ENCODE data around the gene CDC45. TPM values are rescaled to one million over a fixed set of nuclear protein-coding genes. Genes with fewer than 3 reads are reported as not detected.

CDC45 gene
- total RNA-seq, 1 donor from 2014 or later: 6.0 TPM

DNA sequence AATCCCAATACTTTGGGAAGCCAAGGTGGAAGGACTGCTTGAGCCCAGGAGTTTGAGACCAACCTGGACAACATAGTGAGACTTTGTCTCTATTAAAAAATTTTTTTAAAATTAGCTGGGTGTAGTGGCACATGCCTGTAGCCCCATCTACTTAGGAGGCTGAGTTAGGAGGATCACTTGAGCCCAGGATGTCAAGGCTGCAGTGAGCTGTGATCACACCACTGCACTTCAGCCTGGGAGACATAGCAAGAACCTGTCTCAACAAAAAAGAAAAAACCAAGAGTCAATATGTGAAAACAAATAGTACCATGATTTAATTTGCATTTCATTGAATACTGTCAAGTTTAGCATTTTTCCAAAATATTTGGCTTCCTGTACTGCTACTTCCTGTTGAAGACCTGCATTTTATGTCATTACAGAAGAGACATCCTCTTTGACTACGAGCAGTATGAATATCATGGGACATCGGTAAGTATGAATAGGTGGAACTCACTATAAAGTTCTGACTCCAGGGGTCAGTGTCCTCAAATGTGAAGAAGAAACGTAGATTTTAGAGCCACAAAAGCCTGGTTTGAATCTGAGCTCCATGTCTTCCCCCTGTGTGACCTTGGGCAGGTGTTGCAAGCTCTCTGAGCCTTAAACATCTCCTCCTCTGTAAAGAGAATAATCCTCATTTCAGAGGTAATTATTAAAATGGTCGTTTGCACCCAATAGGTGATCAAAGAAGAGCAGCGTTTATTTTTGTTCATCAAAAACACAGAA, 16.0 kb downstream of the CDC45 start:
- DNase-seq: no peak

DNA sequence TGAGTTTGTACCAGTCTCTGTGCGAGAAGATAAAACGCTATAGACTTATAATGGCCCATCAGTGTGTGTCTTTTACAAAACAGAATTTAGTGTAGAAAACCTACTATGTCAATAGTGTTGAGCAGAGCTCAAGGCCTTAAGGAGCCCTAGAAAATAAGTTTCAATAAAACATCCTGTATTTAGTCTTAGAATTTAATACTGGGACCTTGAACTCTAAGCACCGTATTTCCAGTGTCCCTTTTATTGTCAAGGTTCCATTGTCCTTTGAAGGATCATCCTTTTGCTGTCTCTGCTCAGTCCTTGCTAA, 16.6 kb downstream of the CDC45 start:
- DNase-seq: no peak

DNA sequence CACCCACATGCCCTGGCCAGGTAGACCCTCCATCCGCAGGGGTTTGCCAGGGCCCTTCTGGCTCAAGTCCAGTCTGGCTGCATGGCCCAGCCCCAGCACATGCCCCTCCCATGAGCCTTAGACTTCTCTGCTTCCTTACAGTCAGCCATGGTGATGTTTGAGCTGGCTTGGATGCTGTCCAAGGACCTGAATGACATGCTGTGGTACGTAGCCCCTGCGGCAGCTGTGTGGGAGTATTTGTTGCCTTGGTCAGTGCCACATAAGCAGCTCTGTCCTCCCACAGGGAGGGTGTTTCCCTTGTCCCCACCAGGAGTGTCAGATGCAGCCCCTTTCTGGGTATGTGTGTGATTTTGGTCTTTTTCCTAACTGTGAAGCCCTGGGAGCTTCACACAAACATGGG, 17.5 kb downstream of the CDC45 start:
- DNase-seq: no peak

DNA sequence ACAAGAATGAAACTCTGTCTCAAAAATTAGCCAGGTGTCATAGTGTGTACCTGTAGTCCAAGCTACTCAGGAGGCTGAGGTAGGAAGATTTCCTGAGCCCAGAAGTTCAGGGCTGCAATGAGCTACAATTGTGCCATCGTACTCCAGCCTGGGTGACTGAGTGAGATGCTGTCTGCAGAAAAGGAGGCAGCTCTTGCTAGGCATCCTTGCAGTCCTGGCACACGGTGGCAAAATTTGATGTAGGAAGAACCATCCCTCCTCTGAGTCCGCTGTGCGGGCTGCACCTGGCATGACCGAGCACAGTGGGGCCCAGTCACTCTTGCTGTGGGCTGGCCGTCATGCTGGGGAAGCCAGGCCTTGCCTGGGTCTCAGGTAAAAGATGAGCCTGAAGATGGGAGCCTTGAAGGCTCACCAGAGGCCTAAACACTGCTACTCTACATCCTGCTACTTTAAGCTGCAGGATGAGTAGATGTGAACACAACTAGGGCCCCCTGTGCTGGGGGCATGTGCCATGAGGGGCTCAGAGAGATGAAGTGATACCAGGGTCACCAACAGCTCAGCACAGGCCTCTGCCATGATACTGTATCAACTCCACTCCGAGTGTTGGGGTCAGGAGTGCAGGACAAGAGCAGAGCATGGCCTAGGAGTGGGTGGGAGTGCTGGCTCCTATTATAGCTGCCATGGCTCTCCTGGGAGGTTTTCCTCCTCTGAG, 18.6 kb downstream of the CDC45 start:
- no peak for DNase-seq

DNA sequence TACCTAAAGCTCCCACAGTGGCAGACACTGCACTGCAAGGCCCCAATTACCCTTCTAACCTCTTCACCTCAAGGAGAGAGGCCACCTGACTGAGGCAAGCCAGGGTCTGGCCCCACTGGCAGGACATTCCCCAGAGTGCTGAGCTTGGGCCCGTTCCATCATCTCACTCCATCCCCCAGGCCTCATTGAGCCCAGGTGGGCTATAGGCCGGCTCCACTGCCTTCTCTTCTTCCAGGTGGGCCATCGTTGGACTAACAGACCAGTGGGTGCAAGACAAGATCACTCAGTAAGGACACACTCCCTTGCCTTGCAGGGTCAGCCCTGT, 19.1 kb downstream of the CDC45 start:
- no peak for DNase-seq

DNA sequence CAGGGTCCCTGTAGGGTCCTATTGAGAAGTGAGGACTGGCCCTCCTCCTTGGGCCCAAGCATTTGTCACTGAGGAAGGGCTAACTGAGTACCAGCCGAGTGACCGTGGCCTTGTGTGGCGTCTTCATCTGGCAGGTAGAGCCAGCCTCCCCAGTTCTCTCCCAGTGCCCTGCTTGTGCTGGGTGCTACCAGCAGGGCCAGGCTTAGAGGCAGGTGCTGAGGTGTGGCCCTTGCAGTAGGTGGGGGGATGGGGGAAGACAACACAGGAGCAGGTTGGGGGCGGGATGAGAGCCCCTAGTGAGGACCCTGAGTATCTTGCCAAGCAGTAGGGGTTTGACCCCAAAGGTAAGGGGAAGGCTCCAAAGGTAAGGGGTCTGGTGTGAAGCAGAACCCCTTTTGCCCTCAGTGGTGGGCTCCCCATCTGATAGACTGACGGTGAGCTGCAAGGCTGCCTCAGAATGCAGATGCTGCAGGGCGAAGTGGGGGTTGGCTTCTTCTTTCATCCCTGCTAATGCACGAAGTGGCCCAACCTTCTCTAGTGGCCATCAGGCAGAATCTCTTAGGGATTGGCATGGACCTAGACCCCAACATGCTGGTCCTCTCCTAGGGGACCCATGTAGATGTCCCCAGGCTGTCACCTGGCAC, 19.6 kb downstream of the CDC45 start:
- DNase-seq: no peak

DNA sequence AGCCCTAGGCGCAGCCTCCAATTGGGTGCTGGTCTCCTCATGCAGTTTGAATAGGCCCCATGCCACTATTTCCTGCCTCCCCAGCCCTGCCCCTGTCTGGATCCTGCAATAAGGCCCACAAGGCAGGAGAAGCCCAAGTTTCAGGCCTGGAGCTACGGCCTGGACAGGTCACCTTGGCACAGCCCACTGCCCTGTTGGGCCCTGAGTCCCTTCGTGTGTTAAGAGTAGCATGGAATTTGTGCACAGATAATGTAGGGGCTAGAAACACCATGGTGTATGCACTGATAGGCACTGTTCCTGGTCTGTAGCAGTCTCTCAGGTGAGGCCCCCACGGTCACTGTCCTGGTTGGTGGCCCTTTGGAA, 20.1 kb downstream of the CDC45 start:
- no peak for DNase-seq

DNA sequence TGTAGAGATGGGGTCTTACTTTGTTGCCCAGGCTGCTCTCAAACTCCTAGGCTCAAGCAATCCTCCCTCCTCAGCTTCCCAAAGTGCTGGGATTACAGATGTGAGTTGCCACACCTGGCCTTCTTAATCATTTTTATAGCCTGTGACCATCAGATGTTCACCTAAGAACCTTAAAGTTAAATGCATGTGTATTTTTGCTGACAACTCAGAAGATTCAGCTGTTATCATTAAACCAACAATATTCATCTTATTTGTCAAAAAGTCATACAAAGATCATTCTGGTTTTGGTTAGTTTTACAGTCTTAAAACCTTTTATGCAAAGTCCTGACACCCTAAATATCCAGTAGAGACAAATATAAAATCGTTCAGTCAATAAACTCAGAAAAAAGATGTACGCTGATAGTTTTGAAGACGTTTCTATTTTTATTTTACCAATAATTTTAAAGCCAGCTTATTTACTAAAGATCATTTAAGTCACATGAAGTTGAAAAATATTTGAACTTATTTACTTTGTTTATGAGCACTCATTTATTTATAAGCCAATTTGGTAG, 22.3 kb downstream of the CDC45 start:
- no peak for DNase-seq

DNA sequence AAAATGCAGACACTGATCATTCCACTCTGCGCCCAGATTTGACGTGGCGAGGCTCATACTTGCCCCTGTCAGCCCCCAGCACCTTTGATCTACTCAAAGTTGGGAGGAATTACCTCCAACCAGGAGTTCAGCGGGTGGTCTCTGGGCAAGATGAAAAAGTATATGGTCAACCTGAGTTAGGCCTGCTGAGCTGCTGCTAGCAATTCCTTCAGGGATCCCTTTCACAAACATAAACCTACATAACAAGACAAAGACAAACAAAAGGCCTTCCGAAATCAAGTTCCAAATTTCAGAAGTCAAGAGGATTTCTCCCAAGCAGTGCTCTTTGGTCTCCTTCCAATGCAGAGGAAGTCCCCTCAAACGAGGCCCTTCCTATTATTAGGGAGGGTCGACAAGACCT, 23.6 kb downstream of the CDC45 start:
- DNase-seq: no peak

DNA sequence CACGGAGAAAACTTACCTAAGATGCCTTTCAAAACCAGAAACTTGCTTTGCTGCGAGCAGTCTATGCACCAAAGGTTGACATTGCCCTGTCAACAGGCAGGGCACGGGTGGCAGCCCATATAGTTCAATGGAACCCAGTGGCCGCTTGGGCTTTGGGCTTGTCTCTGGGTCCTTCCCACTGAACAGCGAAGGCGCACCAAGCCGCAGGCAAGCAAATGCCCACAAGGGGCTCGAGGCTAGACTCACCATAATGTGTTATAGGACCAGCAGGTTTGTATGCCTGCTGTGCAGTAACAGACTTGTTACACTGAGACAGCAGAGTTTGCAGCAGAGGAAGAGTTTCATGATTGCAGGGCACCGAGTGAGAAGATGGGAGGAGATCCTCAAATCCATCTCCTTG, 24.1 kb downstream of the CDC45 start:
- DNase-seq: no peak

DNA sequence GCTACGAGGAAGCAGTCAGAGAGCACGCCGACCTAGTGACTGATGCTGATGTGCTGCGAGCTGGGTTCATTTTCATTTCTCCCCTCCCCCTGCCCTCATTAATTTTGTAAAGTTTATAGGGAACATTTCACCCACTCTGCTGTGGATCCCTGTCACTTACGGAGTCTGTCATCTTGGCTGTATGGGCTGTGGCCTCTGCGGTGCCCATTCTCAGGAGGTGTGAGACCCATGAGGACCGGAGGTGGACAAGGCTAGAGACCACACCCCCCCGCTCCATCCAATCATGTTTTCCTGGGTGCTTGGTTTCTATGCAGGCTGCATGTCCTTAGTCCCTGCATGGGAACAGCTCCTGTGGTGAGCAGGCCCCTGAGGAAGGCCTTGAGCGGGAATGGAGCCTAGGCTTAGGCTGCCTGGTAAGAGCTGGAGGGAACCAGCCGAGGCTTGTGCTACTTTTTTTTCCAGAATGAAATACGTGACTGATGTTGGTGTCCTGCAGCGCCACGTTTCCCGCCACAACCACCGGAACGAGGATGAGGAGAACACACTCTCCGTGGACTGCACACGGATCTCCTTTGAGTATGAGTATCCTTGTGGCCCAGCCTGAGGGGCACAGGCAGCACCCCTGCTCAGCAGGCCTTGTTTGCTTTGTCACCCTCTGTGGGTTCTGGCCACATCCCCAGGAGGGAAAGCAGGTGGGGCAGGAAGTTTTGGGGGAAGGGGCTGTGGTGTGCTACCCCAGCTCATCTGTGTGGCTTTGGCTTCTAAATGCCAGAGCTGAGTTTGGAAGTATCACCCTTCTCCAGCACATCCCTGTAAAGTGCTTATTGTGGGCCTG, 25.4 kb downstream of the CDC45 start:
- DNase-seq: no peak

DNA sequence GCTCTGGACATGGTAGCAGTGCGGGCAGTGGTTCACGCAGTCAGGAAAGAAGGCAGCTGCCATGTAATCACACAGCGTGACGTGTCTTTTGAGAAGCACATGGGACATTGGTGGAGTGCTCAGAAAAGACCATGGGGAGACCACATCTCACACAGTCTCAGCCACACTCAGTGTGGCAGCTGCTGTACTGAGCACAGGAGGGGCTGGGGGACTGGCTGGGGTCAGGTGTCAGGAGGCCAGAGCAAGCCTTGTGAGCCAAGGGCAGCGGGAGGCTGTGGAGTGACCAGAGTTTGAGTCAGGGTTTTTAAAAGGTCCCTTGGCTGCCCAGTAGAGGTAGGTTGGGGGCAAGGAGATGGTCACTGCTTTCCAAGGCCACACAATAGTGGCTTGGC, 26.0 kb downstream of the CDC45 start:
- DNase-seq: no peak

DNA sequence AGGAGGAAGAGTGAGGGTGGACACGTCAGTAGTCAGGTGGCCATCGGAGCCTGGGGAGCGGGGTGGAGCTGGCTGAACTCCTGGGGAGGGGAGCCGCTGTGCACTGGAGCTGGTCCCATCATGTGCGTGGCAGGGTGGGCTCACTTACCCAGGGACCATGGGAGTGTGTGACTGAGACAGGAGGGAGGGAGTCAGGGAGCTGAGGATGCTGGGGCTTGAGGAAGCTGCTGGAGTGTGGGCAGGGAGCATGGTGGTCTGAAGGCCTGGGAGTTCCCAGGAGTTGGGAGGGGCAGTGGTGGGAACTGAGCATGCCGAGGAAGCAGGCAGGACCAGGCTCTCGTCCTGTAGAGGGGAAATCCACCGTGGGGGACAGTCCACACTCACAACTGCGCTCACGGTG, 26.5 kb downstream of the CDC45 start:
- DNase-seq: no peak

DNA sequence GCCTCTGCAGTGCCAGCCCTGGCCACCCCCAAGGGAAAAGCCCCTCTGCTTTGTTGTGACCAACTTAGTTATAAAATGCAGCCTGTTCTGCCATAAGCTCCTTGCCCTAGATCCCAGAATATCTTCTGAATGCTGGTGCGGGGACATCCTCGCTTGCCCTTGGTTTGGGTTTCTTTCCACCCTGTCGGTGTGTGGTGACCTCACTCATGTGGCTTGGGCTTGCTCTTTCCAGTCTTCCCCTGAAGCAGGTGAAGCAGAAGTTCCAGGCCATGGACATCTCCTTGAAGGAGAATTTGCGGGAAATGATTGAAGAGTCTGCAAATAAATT, 27.8 kb downstream of the CDC45 start:
- no peak for DNase-seq

DNA sequence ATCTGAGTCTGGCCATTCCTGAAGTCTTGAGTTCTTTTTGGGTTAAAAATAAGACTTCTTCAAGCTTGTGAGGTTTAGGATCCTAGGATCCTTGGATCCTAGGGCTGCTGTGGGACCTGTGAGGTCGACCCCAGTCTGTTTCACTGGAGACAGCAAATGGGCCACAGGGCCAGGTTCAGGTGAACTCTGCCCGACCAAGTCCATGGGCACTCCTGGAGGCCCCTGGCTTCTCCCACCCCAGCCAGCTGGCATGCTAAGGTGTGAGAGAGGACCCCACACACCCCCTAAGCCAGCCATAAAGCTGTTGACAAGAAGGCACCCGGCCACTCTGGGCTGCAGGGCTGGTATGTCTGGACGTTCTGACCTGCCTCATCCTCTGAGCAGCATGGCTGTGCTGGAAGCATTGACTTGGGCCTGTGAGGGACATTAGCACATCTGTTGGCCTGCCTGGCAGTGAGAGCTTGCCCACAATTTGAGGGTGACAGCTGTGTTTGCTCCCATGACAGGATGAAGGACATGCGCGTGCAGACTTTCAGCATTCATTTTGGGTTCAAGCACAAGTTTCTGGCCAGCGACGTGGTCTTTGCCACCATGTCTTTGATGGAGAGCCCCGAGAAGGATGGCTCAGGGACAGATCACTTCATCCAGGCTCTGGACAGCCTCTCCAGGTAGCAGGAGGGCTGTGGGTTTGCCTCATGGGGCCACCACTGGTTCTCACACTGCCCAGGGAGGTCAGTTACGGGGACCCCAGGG, 28.5 kb downstream of the CDC45 start:
- no peak for DNase-seq

DNA sequence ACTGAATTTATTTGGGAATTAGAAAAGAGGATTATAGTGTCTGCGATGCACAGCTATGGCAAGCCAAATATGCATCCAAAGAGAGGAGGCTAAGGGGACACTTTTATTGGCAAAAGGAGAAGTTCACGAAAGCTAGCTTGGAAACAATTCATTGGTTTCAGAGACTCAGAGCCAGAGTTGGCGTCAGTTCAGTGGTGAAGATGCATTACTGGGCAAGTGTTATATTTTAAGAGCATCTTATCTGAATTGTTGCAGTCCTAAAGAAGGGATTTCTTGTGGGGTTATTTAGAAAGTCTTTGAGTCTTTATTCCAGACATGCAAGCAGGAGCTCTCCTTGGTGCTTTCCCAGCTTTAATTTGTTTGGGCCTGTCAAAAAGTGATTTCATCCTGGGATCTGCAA, 29.5 kb downstream of the CDC45 start:
- no peak for DNase-seq

DNA sequence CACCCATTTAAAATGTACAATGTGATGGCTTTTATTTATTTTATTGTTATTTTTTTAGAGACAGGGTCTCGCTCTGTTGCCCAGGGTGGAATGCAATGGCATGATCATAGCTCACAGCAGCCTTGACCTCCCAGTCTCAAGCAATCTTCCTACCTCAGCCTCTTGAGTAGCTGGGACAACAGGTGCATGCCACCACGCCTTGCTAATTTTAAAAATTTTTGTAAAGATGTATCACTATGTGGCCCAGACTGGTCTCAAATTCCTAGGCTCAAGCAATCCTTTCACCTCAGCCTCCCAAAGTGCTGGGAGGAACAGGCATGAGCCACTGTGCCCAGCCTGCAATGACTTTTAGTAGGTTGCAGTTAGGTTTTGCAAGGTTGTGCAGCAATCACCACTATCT, 30.2 kb downstream of the CDC45 start:
- DNase-seq: no peak

DNA sequence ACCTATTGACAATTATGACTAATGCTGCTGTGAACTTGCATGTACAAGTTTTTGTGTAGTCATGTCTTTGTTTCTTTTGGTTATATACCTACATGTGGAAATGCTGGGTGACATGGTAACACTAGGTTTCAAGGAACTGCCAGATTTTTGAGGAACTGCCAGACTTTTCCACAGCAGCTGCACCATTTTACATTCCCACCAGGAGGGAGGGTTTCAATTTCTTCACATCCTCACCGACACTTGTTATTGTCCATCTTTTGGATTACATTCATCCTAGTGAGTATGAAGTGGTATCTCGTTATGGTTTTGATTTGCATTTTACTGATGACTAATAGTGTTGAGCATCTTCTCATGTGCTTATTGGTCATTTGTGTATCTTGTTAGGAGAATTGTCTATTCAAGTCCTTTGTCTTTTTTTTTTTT, 31.2 kb downstream of the CDC45 start:
- no peak for DNase-seq

DNA sequence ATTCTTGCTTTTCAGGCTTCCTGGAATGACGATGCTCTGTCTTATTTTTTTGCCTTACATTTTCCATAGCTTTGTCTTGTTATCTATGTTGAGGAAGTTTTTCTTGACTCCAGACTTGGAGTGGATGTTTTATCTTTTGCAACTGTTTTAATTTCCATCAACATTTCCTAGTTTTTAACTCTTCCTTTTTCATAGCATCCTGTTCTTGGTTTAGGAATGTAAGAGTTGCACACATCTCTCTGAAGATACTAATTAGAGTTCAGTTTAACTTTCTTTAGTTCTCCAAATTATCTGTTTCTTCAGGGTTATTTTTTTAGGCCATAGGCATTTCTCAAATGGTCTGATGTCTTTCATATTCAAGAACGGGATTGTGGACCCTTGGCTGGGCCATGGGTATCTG, 34.1 kb downstream of the CDC45 start:
- DNase-seq: no peak

DNA sequence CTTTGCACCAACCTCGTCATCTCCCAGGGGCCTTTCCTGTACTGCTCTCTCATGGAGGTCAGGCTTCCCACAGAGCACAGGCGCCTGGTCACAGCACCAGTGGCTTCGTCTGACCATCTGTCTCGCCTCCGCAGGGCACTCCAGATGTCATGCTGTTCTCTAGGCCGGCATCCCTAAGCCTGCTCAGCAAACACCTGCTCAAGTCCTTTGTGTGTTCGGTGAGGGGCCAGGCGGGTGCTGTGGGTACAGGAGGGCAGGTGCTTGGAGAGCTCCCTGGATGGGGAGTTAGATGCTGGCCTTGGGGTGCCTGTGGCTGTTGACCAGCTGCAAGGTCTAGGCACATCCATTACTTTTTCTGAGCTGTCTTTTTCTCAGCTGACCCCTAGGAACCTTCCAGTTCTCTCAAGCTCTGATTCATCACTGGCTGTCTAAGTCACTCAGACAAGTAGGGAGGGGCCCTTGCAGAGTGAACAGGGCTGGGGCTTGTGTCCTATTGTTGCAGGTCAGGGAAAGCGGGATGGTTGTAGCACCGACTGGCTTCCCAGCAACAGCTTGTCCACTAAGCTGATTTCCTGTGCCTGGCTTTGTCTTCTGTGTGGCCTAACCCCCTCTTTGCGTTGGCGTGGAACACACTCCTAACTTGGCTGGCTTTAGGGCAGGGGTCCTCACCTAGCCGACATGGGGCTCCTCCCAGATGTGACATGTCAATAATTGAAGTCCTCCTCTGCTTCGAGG, 35.3 kb downstream of the CDC45 start:
- no peak for DNase-seq

DNA sequence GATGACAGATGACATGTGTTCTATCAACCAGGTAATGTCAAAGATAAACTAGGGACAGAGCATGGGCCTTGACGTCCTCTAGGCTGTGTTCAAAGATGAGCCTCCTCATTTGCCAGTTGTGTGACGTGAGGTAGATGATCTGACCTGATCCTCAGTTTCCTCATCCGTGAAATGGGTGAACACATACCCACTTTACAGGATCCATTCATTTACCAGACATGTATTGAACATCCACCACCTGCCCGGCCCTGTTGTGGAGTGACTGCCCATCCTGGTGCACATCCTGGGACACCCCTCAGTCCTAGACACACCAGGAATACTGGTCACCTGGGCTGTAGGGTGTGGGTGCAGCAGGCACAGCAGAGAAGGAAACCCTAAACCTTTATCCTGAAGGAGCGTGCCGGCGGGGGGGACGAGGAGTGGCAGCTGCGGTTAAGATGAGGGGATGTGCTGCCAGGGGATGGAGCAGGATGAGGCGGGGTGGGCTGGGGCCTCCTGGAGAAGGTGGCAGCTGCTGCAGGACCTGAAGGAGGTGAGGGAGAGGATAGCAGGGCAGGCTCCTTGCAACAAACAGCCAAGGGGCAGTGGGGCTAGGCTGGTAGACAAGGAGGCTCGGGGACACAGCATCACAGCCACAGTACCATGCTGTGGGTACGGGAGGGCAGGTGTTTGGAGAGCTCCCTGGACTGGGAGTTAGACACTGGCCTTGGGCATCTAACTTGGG, 36.1 kb downstream of the CDC45 start:
- no peak for DNase-seq

Measured in skin of body (tissue), 2 donors.